Endometrial microvascular endothelial cells (primary cell): ENCODE results near the gene CIDEB. TPM values are rescaled to one million over a fixed set of nuclear protein-coding genes. Genes with fewer than 3 reads are reported as not detected.
"Not testable (repeated sequence)": the region's sequence is repeated elsewhere in the genome, so short reads cannot be mapped to it uniquely, and the experiment has no call there.

Experiments used
- in situ Hi-C: cut with HindIII; loops from 2 replicates; pipeline ENCODE4 v1.10.0; 2017; ENCODE audit warnings: low sequenced_read_pairs, low pct_unique_long_range_greater_than_20kb; ENCODE audit errors: inconsistent ontology term
- total RNA-seq: library from RNA; depleted of rRNA; stranded (reverse); fragments of >200 nt; gene quantifications from one replicate; pipeline ENCODE4 v1.2.3, GENCODE V29; 2015; ENCODE audit errors: inconsistent ontology term

Gene CIDEB
- total RNA-seq, 1 donor from 2014 or later, result 20.7 TPM

DNA sequence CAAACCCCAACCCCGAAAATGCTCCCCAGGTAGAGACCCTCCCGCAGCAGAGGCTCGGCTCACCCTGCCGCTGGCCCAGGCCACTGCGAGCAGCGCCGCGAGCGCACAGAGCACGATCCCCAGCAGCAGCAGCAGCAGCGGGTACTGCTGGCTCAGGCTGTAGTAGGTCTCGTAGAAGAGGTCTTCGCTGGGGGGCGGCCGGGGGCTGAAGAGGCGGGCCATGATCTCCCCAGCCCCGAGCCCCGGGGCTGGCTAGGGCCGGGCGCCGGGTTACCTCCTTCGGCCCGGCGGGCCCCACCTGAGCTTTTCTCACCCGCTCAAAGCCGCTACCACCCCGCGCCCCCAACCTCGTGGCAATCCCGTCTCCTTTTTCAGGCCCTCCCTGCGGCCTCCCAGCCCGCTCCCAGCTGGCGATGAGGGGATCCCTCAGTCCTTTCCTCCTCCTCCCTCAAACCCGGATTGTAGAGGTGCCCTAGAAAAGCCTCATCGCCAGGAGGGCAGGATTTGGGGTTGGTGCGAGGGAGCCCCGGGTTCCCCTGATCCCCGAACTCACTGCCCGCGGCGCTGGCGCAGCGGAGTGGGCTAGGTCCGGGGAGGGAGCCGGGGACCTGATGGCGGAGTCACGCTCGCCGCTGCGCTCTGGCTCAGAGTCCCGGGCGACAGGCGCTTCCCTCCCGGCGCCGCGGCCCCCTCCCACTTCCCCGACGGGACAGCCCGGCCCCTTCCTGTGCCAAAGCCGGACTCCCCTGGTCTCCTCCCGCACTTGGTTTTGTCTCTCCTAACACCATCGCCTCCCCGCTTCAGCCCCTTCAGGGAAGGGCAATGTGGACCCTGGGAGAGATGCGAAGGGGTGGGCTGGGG lies 26.9 kb upstream of the CIDEB start, which contains the start of gene ADCY4:
Gene ADCY4, minus strand, starts transcription at position 641 of the 861 bp plus-strand sequence. Its CDS starts 419 bp downstream, at position 222.
- in situ Hi-C loops, result no loop called here

DNA sequence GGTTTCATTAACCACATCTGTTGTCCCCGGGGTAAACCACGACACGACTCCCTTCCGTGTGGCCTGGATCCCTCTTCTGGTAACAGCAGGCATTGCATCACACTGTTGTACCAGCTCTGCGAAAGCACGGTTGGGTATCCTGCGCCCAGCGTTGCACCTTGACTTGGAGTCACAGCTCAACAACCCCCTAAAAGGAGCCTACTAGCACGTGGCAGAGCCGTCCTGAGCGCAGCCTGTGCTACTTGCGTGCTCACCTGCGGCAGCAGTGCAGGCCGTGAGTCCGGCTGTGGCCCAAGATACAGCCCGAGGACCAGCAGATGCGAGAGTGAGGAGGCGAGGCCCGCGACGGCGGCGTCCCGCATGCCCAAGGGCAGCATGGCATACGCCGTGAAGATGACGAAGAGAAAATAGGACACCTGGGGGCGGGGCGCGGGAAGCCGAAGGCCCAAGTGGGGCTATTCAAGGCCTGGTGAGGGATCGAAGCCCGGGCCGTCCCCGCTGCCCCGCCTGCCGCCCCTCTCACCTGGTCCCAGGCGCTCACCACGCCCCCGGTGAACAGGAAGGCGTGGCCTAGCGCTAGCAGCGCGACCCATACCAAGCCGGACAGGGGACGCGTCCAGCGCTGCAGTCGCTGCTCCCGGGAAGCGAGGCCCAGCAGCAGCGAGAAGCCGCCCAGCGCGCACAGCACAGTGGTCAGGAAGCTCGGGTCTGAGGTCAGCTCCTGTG lies 24.7 kb upstream of the CIDEB start:
- in situ Hi-C loops, result no loop called here

DNA sequence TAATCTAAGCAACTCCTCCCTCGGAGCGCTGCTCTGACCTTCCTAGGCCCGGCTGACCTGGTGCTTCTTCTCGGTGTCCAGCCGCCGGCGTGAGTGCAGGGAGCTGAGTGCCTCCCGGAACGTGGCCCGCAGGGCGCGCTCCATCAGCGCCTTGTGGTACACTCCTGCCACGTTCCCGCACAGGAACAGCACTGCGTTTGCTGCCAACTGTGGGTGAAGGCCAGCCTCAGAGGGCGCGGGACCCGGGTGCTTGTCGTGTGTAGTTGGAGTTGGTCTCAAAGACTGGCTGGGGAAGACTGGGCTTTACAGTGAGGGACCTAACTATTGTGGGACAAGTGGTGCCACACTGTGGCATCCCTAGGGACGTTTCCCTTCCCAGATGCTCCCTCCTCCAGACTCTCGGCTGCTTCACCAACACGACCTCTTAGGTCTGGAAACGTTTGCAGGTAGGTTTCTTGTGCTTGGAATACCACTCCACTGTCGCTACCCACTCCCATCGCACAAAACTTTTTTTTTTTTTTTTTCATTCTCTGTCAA lies 24.0 kb upstream of the CIDEB start:
- in situ Hi-C loops, result no loop called here

DNA sequence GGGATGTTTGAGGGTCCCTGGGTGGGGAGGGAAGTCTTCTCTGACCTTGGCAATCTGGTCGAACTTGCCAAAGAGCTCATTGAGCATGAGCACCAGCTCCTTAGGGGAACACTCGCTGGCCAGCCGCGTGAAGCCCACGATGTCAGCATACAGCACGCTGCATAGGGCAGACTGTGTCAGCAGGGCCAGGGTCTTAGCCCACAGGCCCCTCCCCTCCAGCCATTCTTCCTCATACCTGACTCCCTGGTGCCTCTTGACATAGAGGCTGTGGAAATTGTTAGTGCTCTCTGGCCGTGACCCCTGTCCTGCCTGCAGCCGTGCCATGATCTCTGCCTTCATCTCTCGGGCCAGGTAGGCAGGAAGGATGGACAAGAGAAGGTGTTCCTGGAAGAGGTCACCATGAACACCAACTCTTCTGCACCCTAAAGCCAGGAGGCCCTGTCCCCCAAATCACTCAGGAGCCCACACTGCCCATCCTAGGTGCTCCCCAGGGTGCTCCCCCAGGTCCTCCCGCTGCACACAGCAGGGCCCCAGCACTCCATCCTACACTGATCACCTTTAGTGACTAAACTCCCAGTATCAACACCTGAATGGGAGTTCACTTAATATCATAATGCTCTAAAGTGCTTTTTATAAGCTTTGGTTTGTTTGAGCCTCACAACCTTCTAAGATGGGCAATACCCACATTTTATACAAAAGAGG lies 23.3 kb upstream of the CIDEB start:
- in situ Hi-C loops, result no loop called here

DNA sequence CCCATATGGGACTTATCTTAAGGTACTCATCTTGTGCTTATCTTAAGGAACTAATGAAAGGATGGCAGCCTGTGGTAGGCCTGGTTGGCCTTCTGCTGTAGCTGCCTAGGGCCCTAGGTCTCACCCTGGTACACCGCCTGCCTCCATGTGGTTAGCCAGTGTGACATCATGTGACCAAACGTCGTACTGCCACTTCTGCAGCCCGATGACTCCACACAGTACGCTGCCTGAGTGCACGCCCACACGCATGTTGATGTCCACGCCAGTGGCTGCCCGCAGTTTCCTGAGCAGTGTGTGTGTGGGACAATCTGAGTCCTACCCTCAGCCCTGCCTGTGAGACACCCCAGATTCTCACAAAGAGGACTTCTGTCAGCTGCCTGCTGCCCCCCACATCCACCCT lies 22.0 kb upstream of the CIDEB start:
- in situ Hi-C loops, result no loop called here

DNA sequence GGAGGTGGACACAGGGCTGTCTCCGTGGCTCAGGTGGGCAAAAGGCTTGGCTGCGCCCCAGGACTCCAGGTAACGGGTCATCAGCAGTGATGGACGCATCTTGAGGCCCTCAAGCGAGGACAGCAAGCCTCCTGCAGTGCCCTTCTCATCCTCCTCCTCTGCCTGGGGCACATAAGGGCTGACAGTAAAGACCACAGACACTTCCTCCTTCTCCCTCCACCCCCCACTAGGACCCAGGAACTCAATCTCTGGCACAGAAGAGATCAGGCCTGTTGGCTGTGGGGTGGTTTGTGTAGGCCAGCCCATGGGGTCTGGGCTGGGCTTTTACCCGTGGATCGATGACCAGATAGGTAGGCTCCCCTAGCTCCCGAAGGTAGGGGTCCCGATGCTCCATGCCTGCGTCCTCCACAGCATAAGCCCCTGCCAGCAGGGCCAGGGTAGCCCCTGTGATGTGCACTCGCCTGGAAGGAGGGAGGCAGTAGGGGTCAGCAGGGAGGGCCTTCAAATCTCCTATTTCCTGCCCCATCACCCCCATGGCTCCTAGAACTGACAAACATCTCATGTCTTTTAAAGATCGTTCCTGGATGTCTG lies 21.4 kb upstream of the CIDEB start:
- in situ Hi-C loops, result no loop called here

DNA sequence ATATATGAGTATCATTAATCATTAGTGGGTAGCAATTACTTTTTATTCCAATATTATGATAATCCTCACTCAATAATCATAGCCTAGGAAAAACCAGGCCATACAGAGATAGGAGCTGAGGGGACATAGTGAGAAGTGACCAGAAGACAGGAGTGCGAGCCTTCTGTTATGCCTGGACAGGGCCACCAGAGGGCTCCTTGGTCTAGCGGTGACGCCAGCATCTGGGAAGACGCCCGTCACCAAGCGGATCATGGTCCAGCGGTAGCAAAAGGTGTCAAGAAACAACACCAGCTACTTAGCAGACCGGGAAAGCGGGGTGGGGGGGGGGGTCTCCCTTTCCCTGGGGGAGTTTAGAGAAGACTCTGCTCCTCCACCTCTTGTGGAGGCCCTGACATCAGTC lies 20.1 kb upstream of the CIDEB start:
- in situ Hi-C loops, result not testable (repeated sequence)

DNA sequence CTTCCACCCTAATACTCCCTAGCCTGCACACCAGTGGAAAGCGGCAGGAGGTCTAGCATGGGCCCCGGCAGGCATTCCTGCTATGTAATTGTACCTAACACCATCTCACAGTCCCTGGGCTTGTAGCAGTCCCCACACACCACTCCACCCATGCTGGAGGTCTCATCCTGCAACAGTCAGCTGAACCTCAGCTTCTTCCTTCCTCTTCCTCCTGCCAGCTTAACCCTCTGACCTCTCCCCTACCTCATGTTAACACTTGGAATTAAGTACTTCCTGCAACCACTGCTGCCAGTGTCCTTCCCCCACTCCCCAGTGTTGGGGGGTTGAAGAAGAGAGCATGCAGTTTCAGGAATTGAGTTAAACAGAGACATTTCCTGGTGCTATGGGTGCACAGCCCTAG lies 19.5 kb upstream of the CIDEB start:
- in situ Hi-C loops, result no loop called here

DNA sequence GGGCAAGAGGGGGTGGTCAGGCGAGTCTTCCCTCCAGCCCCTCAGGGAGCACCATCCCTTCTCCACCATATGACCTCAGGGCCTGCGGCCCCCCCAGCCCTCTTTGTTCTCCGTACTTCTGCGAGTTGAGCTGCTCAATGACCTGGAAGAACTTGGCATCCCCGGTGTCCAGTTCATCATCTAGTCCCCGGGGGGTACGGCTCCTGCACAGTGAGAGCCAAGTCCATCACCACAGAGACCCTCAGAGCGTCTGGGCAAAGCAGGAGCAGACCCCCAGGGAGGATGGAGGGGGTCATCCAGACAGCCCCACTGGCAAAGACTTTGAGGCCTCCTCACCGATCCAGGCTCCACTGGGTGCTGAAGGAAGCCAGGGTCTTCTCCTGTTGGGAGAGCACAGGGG lies 18.2 kb upstream of the CIDEB start:
- in situ Hi-C loops, result no loop called here

DNA sequence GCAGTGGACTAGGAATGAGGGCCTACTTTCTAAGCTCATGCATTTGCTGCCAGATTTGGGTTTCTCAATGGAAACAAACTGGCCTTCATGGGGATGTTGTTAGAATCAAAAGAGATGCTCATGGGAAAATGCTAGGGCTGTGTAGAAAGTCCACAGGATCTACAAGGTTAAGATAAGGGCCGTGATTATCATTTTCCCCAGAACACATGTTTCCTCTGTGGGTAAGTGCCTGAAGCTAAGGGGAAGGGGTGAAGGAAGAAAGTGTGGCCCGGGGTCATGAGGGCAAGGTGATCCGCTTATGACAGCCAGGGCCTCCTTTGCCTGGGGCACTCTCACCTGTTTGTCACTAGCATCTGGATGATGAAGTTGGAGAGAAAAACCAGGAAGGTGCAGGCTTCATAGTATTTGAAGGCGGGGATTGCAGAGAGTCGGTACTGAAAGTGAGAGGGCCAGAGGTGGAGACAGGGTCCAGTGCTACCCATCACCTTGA lies 17.3 kb upstream of the CIDEB start:
- in situ Hi-C loops, result no loop called here

DNA sequence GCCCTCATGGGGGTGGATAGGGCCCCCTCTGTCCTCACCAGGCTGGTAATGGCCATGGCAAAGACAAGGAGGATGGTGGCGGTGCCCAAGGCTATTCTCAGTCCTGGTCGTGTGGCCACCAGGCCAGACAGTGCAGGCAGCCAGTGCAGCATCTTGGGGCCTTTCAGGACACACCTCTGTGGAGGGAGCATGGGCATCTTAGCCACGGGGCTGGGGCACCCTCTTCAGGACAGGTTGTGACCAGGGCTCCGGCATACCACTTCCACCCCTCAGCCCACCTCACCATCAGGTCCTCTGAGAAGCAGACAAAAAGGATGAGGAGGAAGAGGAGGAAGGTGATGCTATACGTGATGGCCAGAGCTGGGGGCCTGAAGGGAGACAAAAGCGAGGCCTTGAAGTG lies 16.2 kb upstream of the CIDEB start:
- in situ Hi-C loops, result no loop called here

DNA sequence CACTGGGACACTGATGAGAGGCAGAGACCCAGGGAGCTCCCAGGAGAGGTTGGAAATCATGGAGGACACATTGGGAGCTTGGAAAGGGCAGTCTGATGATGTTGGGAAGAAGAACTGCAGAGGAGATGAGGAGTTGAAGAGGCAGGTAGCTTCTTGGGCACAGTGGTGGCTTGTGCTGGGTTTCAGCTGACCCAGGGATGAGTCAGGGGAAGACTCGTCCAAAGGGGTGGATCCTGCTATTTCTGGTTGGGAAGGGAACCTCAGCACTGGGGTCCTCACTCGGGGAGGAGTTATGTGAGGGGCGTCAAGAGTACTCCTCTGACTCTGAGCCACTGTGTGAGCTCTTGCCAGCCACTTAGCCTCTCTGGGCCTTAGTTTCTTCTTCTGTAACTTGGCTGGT lies 15.6 kb upstream of the CIDEB start:
- in situ Hi-C loops, result no loop called here

DNA sequence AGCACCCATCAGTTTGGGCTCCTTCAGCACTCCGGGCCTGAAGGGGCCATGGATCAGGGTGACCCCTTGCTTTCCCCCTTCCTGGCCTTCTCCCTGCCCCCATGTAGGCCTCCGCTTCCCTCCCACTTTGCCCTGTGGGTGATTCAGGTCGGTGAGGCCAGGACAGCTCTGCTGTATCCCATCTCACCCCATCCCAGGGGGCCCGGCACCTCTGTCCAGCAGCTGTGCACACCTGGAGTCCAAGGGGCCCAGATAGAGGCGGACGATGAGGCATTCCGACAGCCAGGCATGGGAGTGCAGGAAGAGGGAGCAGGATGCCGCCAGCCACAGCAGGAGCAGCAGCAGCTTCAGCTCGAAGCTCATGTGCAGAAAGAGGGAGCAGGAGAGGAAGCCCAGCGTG lies 14.9 kb upstream of the CIDEB start:
- in situ Hi-C loops, result no loop called here

DNA sequence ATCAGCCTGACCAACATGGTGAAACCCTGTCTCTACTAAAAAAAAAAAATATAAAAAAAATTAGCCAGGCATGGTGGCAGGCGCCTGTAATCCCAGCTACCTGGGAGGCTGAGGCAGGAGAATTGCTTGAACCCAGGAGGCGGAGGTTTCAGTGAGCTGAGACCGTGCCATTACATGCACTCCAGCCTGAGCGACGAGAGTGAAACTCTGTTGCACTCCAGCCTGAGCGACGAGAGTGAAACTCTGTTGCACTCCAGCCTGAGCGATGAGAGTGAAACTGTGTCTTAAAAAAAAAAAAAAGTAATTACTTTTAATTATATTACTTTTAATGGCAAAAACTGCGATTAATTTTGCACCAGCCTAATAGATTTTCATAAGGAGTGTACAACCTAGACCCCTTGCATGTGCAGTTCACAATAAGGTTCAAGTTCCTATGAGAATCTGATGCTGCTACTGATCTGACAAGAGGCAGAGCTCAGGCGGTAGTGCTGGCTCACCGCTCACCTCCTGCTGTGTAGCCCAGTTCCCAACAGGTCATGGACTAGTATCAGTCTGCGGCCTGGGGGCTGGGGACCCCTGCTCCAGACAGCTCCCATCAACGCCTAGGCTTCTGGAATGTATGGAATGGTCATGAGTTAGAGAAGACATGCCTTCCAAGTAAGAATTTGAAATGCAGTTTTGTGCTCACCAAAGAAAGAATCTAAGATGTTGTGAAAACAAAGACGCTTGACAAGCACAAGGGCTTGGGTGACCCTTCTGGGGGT lies 13.6 kb upstream of the CIDEB start:
- in situ Hi-C loops, result no loop called here

DNA sequence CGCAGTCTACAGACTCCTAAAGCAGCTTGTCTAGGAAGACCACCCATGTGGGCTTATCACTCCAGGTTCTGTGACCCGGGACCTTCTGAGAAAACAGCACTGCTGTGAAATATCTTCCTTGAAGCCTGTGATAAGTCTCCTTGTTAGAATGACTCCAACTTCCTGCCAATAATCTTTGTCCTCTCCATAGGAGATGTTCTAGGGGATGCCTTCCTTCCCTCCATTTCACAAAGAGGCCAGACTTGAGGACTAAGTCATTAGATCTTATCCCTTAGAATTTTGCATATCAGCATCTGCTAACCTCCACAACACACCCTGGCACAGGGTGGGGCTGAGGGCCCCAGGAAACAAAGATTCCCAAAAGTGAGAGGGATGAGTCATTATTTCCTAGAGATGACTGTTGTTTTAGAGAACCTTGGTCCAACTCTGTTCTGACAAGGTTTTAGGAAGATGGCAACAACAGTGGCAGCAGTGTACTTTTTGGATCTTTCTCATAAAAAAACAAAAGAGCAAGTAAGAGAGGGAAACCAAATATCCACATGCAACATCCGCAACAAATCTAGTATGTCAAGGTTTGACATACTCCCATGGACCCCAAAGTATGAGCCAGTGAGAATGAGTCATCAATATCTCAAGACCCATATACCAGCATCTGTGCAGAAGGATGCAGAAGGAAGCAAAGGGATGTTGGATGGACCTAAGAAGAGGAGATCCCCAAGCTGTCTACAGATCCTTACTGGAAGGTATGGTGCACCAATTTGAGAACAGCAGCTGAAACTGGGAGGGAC lies 9.6 kb upstream of the CIDEB start:
- in situ Hi-C loops, result no loop called here

DNA sequence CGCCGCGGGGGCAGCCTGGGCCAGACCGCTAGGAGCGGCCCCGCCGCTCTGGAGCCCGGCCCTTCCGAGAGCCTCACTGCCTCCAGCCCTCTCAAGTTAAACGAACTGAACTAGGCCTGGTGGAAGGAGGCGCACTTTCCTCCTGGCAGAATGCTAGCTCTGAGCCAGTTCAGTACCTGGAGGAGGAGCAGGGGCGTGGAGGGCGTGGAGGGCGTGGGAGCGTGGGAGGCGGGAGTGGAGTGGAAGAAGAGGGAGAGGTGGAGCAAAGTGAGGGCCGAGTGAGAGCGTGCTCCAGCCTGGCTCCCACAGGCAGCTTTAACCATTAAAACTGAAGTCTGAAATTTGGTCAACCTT lies 8.8 kb upstream of the CIDEB start:
- in situ Hi-C loops, result no loop called here

DNA sequence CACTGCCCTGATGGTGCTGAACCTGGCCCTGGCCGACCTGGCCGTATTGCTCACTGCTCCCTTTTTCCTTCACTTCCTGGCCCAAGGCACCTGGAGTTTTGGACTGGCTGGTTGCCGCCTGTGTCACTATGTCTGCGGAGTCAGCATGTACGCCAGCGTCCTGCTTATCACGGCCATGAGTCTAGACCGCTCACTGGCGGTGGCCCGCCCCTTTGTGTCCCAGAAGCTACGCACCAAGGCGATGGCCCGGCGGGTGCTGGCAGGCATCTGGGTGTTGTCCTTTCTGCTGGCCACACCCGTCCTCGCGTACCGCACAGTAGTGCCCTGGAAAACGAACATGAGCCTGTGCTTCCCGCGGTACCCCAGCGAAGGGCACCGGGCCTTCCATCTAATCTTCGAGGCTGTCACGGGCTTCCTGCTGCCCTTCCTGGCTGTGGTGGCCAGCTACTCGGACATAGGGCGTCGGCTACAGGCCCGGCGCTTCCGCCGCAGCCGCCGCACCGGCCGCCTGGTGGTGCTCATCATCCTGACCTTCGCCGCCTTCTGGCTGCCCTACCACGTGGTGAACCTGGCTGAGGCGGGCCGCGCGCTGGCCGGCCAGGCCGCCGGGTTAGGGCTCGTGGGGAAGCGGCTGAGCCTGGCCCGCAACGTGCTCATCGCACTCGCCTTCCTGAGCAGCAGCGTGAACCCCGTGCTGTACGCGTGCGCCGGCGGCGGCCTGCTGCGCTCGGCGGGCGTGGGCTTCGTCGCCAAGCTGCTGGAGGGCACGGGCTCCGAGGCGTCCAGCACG lies 8.2 kb upstream of the CIDEB start:
- in situ Hi-C loops, result no loop called here
